Vagina (tissue), 2 donors: ENCODE results near the gene EDDM13.

ENCODE experiments used
- CTCF ChIP-seq, 3 experiments: fragments of 450-650 bp in 2 of 3; fragments of 200-600 bp in 1 of 3; sonication (generic) in 1 of 3; IDR thresholded peaks; one replicate each; pipeline ENCODE4 v1.5.1; 2017 to 2019; ENCODE audit warnings: antibody characterized with exemption in 3 of 3, mild to moderate bottlenecking in 2 of 3, moderate library complexity in 2 of 3
- POLR2A ChIP-seq, 2 donors: fragments of 450-650 bp; IDR thresholded peaks; one replicate each; pipeline ENCODE4 v1.6.1; 2017; ENCODE audit warnings: antibody characterized with exemption in 2 of 2, mild to moderate bottlenecking in 2 of 2, moderate library complexity in 2 of 2

- TF ChIP-seq CTCF (IDR thresholded peaks at IDR 0.05) (no peak), POLR2A (IDR thresholded peaks at IDR 0.05) (no peak)
Observed at GRCh38 chr19:56299688-56300087, 27.1 kb downstream of the EDDM13 start.
